ENCODE measurements around the gene CPNE4. TPM values are rescaled to one million over a fixed set of nuclear protein-coding genes. Genes with fewer than 3 reads are reported as not detected.

The CPNE4 gene
- total RNA-seq, 2 experiments from 2014 or later, result not detected

DNA sequence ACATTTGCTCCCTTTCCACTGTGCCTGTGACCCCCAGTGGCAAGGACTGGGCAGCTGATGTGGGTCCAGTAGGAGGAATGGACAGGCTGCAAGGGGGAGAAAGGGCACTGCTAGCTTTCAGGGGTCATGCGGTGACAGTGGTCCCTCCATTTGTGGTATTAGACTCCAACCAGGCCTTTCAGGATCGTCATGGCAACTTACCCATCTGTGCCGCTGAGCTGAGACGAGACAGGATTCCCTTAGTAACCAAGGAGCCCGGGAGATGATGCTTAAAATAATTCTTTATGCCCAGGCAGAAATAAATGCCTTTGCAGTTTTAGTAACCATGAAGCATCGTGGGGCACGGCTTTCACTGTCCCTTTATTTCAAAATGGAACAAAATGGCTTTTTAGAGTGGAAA, 516.1 kb downstream of the CPNE4 start:
- H3K4me1 Mint-ChIP-seq (ENCODE audit: low read depth), result no peaks in the 10 kb centered on the region
- TF ChIP-seq, protein P1, sequence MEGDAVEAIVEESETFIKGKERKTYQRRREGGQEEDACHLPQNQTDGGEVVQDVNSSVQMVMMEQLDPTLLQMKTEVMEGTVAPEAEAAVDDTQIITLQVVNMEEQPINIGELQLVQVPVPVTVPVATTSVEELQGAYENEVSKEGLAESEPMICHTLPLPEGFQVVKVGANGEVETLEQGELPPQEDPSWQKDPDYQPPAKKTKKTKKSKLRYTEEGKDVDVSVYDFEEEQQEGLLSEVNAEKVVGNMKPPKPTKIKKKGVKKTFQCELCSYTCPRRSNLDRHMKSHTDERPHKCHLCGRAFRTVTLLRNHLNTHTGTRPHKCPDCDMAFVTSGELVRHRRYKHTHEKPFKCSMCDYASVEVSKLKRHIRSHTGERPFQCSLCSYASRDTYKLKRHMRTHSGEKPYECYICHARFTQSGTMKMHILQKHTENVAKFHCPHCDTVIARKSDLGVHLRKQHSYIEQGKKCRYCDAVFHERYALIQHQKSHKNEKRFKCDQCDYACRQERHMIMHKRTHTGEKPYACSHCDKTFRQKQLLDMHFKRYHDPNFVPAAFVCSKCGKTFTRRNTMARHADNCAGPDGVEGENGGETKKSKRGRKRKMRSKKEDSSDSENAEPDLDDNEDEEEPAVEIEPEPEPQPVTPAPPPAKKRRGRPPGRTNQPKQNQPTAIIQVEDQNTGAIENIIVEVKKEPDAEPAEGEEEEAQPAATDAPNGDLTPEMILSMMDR (IDR thresholded peaks at IDR 0.05), result no peak
- peaks cover 2% of the 10 kb centered on the region for H3K9me3 Mint-ChIP-seq
- DNase-seq, result no peak
- intact Hi-C loops (cut with micrococcal nuclease), result no loop called here
- POLR2A ChIA-PET, result no interaction called here
- peaks cover 6% of the 10 kb centered on the region for H3K27me3 Mint-ChIP-seq
- CTCF ChIA-PET, result interaction anchor here (1.4 kb wide), 1 partner anchor 8 kb away, joined by 3 read pairs; no protein-coding TSS in a partner anchor
- H3K36me3 Mint-ChIP-seq (ENCODE audit: low read depth), result no peaks in the 10 kb centered on the region
- no peak overlapping the region for H3K27ac Mint-ChIP-seq
- H3K4me3 Mint-ChIP-seq, result no peak overlapping the region
- ATAC-seq, result no peak

DNA sequence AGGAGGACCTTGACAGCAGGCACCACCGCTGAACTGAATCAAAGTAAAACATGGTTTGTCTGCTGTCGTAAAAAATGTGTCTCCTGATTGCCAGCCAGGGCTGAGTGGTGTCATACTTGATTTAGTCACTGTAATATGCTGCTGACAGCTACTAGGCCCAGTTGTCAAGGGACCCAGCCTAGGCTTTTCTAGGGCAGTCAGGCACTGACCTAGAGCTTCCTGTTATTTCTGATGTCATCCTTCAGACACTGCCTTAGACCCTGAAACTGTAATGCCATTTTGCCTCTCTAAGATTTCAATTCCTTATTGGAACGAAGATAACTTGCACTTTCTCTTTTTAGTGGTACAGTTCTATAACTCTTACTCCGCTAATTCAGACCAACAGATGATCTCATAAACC, 529.4 kb downstream of the CPNE4 start:
- TF ChIP-seq, protein P1 (IDR thresholded peaks at IDR 0.05), result no peak
- Mint-ChIP-seq H3K36me3 (ENCODE audit: low read depth) (peaks cover 20% of the 10 kb centered on the region), H3K27me3 (no peaks in the 10 kb centered on the region), H3K27ac (no peak overlapping the region), H3K9me3 (no peaks in the 10 kb centered on the region), H3K4me3 (no peak overlapping the region), H3K4me1 (ENCODE audit: low read depth) (peaks cover 18% of the 10 kb centered on the region)
- DNase-seq (no peak), ATAC-seq (no peak)
- intact Hi-C loops (cut with micrococcal nuclease), result loop anchor here (10.0 kb wide), 1 partner anchor 471 kb away; no protein-coding TSS in a partner anchor
- CTCF ChIA-PET, result no interaction called here
- POLR2A ChIA-PET, result no interaction called here

DNA sequence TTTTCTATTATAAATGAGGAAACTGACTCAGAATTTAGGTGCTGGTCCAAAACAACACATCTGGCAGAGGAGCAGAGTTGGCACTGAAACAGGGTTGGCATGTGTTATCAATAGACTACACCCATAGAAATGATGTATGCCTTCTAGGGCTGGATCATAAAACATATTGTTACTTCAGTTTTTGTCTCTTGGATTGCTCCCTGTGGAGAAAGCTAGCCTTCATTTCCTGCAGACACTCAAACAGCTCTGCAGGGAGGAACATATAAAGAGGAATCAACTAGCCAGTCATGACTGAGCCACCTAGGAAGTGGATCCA, 531.5 kb downstream of the CPNE4 start:
- ChIA-PET POLR2A (no interaction called here), CTCF (no interaction called here)
- Mint-ChIP-seq H3K27me3 (no peaks in the 10 kb centered on the region), H3K4me1 (ENCODE audit: low read depth) (peaks cover 30% of the 10 kb centered on the region), H3K36me3 (ENCODE audit: low read depth) (peaks cover 35% of the 10 kb centered on the region), H3K9me3 (no peaks in the 10 kb centered on the region), H3K27ac (peak overlapping the region; percentile 98), H3K4me3 (peak overlapping the region; percentile 99)
- TF ChIP-seq, protein P1 (IDR thresholded peaks at IDR 0.05), result no peak
- peak; percentile 9 for ATAC-seq
- intact Hi-C loops (cut with micrococcal nuclease), result loop anchor here (10.0 kb wide), 1 partner anchor 468 kb away; no protein-coding TSS in a partner anchor
- no peak for DNase-seq

DNA sequence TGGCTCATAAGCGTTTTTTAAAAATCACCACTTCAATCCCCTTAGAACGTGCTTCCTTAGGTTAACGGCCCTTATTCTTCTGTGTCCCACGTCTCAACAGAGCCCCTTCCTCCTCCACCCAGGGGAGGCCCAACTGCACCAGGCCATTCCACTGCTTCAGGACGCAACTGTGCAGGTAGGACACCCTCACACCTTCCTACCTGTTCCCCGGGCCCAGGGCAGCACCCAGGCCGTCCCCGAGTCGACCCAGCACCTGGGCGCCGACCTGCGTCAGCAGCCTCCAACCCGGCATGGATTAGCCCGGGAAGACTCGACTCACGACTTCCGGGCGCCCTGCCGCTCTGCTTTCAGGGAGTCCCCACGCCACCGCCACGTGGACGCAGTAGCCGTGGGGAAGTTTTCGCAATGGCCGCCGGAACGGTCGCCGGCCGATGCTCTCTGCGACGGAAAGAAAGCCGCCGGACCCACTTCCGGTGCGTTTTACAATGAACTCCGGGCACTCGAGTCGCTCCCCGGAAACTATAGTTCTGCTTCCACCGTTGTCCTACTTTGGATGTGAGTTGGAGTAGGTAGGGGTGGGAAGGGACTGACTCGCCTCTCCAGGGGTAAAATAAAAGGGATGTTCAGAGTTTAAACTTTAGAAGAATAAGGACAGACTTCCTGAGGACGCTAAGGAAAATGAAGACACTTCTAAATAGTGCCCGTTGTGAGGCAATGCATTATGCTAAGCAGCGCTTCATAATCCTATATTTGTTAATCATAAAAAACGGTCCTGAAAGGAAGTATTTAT, 532.1 kb downstream of the CPNE4 start, which contains the start of gene MRPL3:
TSS of gene MRPL3 (minus strand) at position 442 of the 790 bp plus-strand sequence. CDS start at position 292, 150 bp downstream.
- Mint-ChIP-seq H3K27ac (peak within 1 kb of the TSS; percentile 98), H3K4me3 (peak within 1 kb of the TSS; percentile 99), H3K36me3 (ENCODE audit: low read depth) (peaks cover 40% of the 10 kb centered on the region), H3K9me3 (no peaks in the 10 kb centered on the region), H3K27me3 (no peaks in the 10 kb centered on the region), H3K4me1 (ENCODE audit: low read depth) (peaks cover 30% of the 10 kb centered on the region)
- ChIA-PET POLR2A (no interaction called here), CTCF (no interaction called here)
- intact Hi-C loops (cut with micrococcal nuclease), result loop anchor here (10.0 kb wide), 1 partner anchor 468 kb away; no protein-coding TSS in a partner anchor
- DNase-seq, result peak; percentile 90
- TF ChIP-seq, protein P1 (IDR thresholded peaks at IDR 0.05), result no peak
- peak; percentile 93 for ATAC-seq

DNA sequence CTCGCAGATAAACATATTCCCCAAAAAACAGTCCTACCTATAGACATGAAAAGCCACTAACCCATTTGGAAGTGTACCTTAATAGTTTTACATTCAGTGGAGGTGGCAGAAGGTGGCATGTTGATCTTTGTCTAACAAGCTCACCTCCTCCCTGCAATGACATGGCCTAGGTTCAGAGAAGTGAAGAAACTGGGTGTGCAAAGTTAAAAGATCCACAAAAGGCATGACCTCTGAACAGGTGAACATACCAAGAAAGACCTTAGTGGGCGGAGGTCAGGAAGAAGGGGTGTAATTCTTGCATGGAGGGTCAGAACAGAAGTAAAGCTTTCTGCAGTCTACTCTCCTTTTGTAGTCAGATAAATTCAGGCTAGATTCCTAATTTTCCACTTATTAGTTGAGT, 532.9 kb downstream of the CPNE4 start:
- ATAC-seq (no peak), DNase-seq (peak; percentile 8)
- no peaks in the 10 kb centered on the region for H3K9me3 Mint-ChIP-seq
- peak overlapping the region; percentile 98 for H3K27ac Mint-ChIP-seq
- H3K36me3 Mint-ChIP-seq (ENCODE audit: low read depth), result peaks cover 47% of the 10 kb centered on the region
- peak overlapping the region; percentile 99 for H3K4me3 Mint-ChIP-seq
- peaks cover 30% of the 10 kb centered on the region for H3K4me1 Mint-ChIP-seq (ENCODE audit: low read depth)
- CTCF ChIA-PET, result no interaction called here
- no peaks in the 10 kb centered on the region for H3K27me3 Mint-ChIP-seq
- POLR2A ChIA-PET, result interaction anchor here (2.1 kb wide), 1 partner anchor 11 kb away, joined by 8 read pairs; no protein-coding TSS in a partner anchor
- intact Hi-C loops (cut with micrococcal nuclease), result loop anchor here (10.0 kb wide), 1 partner anchor 467 kb away; no protein-coding TSS in a partner anchor
- TF ChIP-seq, protein P1 (IDR thresholded peaks at IDR 0.05), result no peak

All from activated CD8-positive, alpha-beta T cell treated with anti-CD3 and anti-CD28 coated beads for 36 hours (primary cell).